ENCODE measurements around the gene ANO2. TPM values are rescaled to one million over a fixed set of nuclear protein-coding genes. Genes with fewer than 3 reads are reported as not detected.

ANO2 gene
- total and polyA plus RNA-seq, 2 donors (not counting 3 experiments of a cell fraction or from before 2014, with no cell fraction given) = 15.4 to 65.0 TPM

GRCh38 chr12:5581019-5581418 is 364.0 kb downstream of the ANO2 start:
- peaks cover 59% of the 10 kb centered on the region for H3K4me1 ChIP-seq (ENCODE audit: control insufficient read depth, extremely low read depth, insufficient read depth, low read length)
- intact Hi-C loops (cut with micrococcal nuclease) (no loop called here), dilution Hi-C loops (cut with MboI; ENCODE audit: extremely low pct_ligation_motif_present, low sequenced_read_pairs) (no loop called here)
- no peak overlapping the region for H3K4me2 ChIP-seq (ENCODE audit: insufficient read depth, low read length)
- DNase-seq (ENCODE audit: low read depth, low spot score) (no peak), FAIRE-seq (no peak)
- no peaks in the 10 kb centered on the region for H3K27me3 ChIP-seq (ENCODE audit: control insufficient read depth in 2 of 2, insufficient read depth in 2 of 2, low read length in 2 of 2)
- peaks cover 2 to 4% of the 10 kb centered on the region in 2 experiments for H3K36me3 ChIP-seq (ENCODE audit: control insufficient read depth in 2 of 2, extremely low read depth in 1 of 2, insufficient read depth in 2 of 2, low read length in 2 of 2)
- TF ChIP-seq EZH2 (IDR thresholded peaks at IDR 0.05; ENCODE audit: borderline replicate concordance, low read depth, low read length, severe bottlenecking) (no peak), MYC (IDR thresholded peaks at IDR 0.05; ENCODE audit: low read depth, low read length) (no peak), FOS (IDR thresholded peaks at IDR 0.05; ENCODE audit: borderline replicate concordance, insufficient read depth, low read length) (no peak), POLR2A (IDR thresholded peaks at IDR 0.05; ENCODE audit: low read depth, low read length) (no peak), POLR2AphosphoS5 (IDR thresholded peaks at IDR 0.05; ENCODE audit: insufficient read depth, low read depth, low read length) (no peak), GATA2 (IDR thresholded peaks at IDR 0.05; ENCODE audit: insufficient read depth, insufficient read length, low read depth, low read length) (no peak), JUN (IDR thresholded peaks at IDR 0.05; ENCODE audit: borderline replicate concordance, insufficient read depth, insufficient read length, low read depth) (no peak)
- TF ChIP-seq, protein P1, sequence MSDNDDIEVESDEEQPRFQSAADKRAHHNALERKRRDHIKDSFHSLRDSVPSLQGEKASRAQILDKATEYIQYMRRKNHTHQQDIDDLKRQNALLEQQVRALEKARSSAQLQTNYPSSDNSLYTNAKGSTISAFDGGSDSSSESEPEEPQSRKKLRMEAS (IDR thresholded peaks at IDR 0.05; ENCODE audit: insufficient read depth, insufficient read length) = no peak
- POLR2A ChIA-PET = no interaction called here
- no peak overlapping the region for H3K9ac ChIP-seq (replicated peaks; ENCODE audit: extremely low read depth, insufficient read depth, low read length)
- H3K9me1 ChIP-seq (replicated peaks; ENCODE audit: control insufficient read depth, extremely low read depth, insufficient read depth, low read length) = no peaks in the 10 kb centered on the region
- no TSS peak for BruUV-seq (replicated peaks)
- CTCF ChIA-PET = interaction anchor here (1.4 kb wide), 1 partner anchor 10 kb away, joined by 3 read pairs; no protein-coding TSS in a partner anchor
- H3K79me2 ChIP-seq (ENCODE audit: control insufficient read depth, insufficient read depth, low read length) = no peaks in the 10 kb centered on the region
- H4K20me1 ChIP-seq (replicated peaks; ENCODE audit: control insufficient read depth, extremely low read depth, insufficient read depth, low read length) = no peaks in the 10 kb centered on the region
- no peaks in the 10 kb centered on the region for H3K9me3 ChIP-seq (replicated peaks; ENCODE audit: control insufficient read depth, insufficient read depth, low read length)
- no peak overlapping the region for H2AFZ ChIP-seq (ENCODE audit: low read depth, low read length)
- H3K4me3 ChIP-seq (replicated peaks in 1 of 3; ENCODE audit: insufficient read depth in 1 of 3, low read depth in 1 of 3, low read length in 3 of 3) = no peak overlapping the region
- H3K27ac ChIP-seq (ENCODE audit: insufficient read depth, low read depth, low read length) = no peak overlapping the region

DNA sequence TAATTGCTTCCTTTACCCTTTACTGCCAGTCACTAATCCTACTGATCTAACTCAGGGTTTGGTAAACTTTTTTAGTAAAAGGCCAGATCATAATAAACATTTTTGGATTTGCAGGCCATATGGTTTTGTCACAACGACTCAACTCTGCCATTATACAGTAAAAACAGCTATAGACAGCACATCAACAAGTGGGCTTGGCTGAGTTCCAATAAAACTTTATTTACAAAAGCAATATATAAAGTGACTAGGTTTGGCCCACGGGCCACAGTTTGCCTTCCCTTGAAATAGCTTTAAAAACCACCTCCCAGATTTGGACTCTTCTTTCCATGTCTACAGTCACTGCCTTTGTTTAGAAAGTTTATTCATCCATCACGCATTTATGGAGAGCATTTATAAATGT is 366.3 kb downstream of the ANO2 start:
- Histone ChIP-seq H3K36me3 (ENCODE audit: control insufficient read depth in 2 of 2, extremely low read depth in 1 of 2, insufficient read depth in 2 of 2, low read length in 2 of 2) (peaks cover 7 to 9% of the 10 kb centered on the region in 2 experiments), H3K27ac (ENCODE audit: insufficient read depth, low read depth, low read length) (no peak overlapping the region), H2AFZ (ENCODE audit: low read depth, low read length) (no peak overlapping the region), H3K4me3 (replicated peaks in 1 of 3; ENCODE audit: insufficient read depth in 1 of 3, low read depth in 1 of 3, low read length in 3 of 3) (no peak overlapping the region), H3K9ac (replicated peaks; ENCODE audit: extremely low read depth, insufficient read depth, low read length) (no peak overlapping the region), H3K4me2 (ENCODE audit: insufficient read depth, low read length) (no peak overlapping the region), H3K27me3 (ENCODE audit: control insufficient read depth in 2 of 2, insufficient read depth in 2 of 2, low read length in 2 of 2) (no peaks in the 10 kb centered on the region), H3K79me2 (ENCODE audit: control insufficient read depth, insufficient read depth, low read length) (no peaks in the 10 kb centered on the region), H3K9me1 (replicated peaks; ENCODE audit: control insufficient read depth, extremely low read depth, insufficient read depth, low read length) (peaks cover 3% of the 10 kb centered on the region), H3K4me1 (ENCODE audit: control insufficient read depth, extremely low read depth, insufficient read depth, low read length) (peaks cover 37% of the 10 kb centered on the region), H3K9me3 (replicated peaks; ENCODE audit: control insufficient read depth, insufficient read depth, low read length) (no peaks in the 10 kb centered on the region), H4K20me1 (replicated peaks; ENCODE audit: control insufficient read depth, extremely low read depth, insufficient read depth, low read length) (no peaks in the 10 kb centered on the region)
- no TSS peak for BruUV-seq (replicated peaks)
- intact Hi-C loops (cut with micrococcal nuclease) = no loop called here
- no peak for FAIRE-seq
- ChIA-PET CTCF (interaction anchor here (2.2 kb wide), 1 partner anchor 167 kb away, joined by 6 read pairs; no protein-coding TSS in a partner anchor), POLR2A (no interaction called here)
- TF ChIP-seq JUN (IDR thresholded peaks at IDR 0.05; ENCODE audit: borderline replicate concordance, insufficient read depth, insufficient read length, low read depth) (no peak), EZH2 (IDR thresholded peaks at IDR 0.05; ENCODE audit: borderline replicate concordance, low read depth, low read length, severe bottlenecking) (no peak), POLR2AphosphoS5 (IDR thresholded peaks at IDR 0.05; ENCODE audit: insufficient read depth, low read depth, low read length) (no peak), POLR2A (IDR thresholded peaks at IDR 0.05; ENCODE audit: low read depth, low read length) (no peak), FOS (IDR thresholded peaks at IDR 0.05; ENCODE audit: borderline replicate concordance, insufficient read depth, low read length) (no peak), CTCF (IDR thresholded peaks at IDR 0.05; ENCODE audit: extremely low read depth in 1 of 2, insufficient read depth in 1 of 2, low read depth in 1 of 2, low read length in 2 of 2) (no peak), MYC (IDR thresholded peaks at IDR 0.05; ENCODE audit: low read depth, low read length) (no peak), GATA2 (IDR thresholded peaks at IDR 0.05; ENCODE audit: insufficient read depth, insufficient read length, low read depth, low read length) (no peak)
- TF ChIP-seq, protein P1 (IDR thresholded peaks at IDR 0.05; ENCODE audit: insufficient read depth, insufficient read length) = no peak
- no peak for DNase-seq (ENCODE audit: low read depth, low spot score)
- dilution Hi-C loops (cut with MboI; ENCODE audit: extremely low pct_ligation_motif_present, low sequenced_read_pairs) = no loop called here
